NCI-H2029 treated with DMSO at 0.1 percent for 48 hours (cell line): ENCODE measurements around the gene WRAP53.

Experiments used
- DNase-seq: peaks from one replicate; lab custom pipeline; 2025; lab: John Stamatoyannopoulos, UW

WRAP53 gene

DNA sequence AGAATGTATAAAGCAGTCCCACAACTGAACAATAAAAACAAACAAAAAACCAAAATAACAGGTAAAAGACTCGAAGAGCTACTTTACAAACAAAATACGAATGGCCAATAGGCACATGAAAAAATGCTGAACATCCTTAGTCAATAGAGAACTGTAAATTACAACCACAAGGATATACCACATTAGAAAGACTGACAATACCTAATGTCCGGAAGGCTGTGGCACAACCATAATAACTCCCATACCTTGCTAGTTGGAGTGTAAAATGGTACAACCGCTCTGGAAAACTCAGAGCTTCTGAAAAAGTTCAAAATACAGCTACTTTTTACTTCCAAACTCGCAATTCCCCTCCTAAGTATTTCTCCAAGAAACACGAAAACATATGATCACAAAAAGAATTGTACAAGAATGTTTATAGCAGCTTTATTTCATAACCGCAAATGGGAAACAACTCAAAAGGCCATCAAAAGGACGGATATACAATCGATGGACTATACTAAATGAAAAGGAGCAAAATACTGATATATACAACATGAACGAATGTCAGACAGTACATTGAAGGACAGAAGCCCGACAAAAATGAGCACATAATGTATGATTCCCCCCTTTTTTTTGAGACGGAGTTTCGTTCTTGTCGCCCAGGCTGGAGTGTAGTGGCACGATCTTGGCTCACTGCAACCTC lies 3.3 kb upstream of the WRAP53 start:
- DNase-seq = no peak

DNA sequence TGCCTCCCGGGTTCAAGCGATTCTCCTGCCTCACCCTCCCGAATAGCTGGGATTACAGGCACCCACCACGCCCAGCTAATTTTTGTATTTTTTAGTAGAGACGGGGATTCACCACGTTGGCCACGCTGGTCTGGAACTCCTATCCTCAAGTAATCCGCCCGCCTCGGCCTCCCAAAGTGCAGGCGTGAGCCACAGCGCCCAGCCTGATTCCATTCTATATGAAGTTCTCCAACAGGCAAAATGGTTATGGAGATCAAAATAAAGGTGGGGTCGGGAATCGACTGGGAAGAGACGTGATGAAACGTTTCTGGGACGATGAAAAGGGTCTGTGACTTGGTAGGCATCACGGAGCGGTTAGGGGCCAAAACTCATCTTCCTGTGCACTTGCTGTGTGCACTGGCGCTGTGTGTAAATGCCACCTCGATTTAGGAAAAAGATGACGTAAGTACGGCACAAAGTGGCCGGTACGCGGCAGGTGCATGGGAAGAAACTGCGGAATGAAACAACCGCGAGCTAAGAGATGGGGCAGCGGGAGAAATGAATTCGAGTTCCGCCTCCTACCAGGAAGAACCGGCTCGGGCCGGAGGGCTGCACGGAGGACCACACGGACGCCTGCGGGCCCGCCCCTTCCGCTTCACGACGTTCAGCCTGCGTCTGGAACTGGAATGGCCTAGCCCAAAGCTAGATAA lies 2.6 kb upstream of the WRAP53 start:
- DNase-seq = peak; percentile 70

DNA sequence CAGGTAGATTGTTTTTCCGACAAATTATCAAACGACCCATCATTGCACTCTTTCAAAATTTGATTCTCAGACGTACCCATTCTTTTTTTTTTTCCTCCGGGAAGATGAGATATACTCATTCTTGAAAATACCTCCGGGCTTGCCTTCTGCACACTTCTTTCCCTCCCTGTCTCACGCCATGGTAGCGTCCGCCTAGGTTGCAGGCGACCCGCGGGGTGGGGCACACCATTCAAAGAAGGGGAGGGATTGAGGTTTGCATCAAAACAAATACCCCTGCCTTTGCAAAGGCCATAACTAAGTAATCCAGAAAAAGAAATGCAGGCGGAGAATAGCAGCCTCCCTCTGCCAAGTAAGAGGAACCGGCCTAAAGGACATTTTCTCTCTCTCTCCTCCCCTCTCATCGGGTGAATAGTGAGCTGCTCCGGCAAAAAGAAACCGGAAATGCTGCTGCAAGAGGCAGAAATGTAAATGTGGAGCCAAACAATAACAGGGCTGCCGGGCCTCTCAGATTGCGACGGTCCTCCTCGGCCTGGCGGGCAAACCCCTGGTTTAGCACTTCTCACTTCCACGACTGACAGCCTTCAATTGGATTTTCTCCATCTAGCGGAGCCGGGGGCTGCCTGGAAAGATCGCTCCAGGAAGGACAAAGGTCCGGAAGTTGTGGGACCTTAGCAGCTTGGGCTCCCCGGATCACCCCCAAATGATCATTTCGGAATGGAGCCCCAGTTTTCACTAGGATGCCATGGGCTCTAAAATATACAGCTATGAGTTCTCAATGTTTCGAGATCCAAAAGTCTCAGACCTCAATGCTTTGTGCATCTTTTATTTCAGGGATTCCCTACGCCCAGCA lies 1.8 kb upstream of the WRAP53 start:
- DNase-seq = peak; percentile 42

DNA sequence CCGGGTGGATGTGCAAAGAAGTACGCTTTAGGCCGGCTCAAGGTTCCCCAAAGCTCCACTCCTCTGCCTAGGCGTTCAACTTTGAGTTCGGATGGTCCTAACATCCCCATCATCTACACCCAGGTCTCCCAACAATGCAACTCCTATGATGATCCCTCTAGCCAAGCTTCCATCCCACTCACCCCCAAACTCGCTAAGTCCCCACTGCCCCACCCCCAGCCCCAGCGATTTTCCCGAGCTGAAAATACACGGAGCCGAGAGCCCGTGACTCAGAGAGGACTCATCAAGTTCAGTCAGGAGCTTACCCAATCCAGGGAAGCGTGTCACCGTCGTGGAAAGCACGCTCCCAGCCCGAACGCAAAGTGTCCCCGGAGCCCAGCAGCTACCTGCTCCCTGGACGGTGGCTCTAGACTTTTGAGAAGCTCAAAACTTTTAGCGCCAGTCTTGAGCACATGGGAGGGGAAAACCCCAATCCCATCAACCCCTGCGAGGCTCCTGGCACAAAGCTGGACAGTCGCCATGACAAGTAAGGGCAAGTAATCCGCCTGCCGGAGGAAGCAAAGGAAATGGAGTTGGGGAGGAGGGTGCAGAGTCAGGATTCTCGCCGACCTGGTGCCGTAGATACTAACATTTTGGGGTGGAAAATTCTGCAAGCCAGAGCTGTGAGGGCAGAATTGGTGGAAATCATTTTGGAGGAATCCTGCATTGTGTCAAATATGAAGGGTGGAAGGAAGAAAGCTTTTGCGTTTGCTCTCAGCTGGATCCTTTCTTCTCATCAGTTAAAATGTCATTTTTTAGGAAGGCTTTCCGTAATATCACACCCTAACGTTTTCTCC lies 987 bp upstream of the WRAP53 start, which contains the start of gene TP53:
TSS of gene TP53 (minus strand) at position 419 of the 836 bp plus-strand sequence. CDS start 10,896 bp downstream, outside the sequence.
- DNase-seq = peak; percentile 55

DNA sequence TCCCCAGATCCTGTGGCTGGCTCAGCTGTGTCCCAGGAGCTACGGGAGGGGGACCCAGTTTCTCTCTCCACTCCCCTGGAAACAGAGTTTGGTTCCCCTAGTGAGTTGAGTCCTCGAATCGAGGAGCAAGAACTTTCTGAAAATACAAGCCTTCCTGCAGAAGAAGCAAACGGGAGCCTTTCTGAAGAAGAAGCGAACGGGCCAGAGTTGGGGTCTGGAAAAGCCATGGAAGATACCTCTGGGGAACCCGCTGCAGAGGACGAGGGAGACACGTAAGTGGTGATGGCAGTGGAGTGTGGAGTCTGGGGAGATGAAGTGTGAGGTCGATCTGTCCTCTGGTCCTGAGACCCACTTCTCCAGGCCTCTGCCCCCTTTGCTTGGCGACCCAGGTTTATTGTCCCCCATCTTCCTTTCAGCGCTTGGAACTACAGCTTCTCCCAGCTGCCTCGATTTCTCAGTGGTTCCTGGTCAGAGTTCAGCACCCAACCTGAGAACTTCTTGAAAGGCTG lies 585 bp downstream of the WRAP53 start:
- DNase-seq = no peak

DNA sequence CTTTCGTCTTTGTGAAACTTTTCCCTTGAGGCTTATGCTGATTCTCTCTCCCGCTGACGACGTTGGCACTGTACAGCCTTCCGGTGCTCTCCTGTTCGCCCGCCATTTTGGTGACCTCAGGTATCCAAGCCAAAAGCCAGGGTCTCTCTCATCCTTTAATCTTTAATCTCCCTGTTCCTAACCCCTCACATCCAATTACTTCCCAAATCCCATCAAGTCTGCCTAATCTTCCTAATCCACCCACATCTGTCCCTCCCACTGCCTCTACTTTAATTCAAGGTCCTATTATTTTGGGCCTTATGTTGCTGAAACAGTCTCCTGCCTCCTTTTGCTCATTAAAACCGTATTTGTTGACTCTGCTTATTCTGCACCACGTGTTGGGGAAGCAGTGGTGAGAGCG lies 7.3 kb downstream of the WRAP53 start:
- DNase-seq = no peak

DNA sequence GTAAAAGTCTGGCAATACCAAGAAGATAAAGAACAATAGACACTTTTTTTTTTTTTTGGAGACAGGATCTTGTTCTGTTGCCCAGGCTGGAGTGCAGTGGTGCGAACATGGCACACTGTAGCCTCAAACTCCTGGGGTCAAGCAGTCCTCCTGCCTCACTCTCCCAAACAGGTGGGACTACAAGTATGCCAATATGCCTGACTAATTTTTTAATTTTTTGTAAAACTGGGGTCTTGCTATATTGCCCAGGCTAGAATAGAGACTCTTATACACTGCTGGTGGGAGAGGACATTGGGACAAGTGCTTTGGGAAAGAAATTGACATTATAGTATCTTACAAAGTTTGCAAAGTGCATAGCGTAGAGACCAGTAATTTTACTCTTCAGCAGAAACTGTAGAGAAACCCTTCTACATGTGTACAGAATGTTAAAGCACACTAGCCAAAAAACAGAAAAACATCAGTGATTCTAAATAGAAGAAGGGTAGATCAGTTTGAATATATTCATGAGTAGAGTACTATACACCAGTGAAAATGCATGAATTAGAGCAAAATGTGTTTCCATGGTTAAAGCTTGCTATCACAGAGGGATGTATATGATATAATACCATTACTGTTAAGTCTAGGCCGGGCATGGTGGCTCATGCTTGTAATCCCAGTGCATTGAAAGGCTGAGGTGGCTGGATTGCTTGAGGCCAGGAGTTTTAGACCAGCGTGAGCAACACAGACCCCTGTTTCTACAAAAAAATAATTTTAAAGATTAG lies 9.7 kb downstream of the WRAP53 start:
- no peak for DNase-seq

DNA sequence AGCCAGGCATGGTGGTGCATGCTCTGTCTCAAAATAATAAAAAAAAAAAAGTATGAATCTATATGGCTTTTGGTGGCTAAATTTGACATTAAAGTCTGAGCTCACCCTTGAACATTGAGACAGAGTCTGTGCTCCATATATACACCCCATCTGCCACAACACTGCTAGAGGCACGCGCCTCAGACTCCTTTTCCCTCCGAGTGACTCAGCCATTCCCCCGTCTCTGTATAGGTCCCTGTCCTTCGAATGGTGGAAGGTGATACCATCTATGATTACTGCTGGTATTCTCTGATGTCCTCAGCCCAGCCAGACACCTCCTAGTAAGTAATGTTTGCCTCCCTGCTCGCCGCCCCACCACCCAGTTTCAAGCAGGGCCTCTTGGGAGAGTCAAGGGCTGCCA lies 12.2 kb downstream of the WRAP53 start:
- no peak for DNase-seq

DNA sequence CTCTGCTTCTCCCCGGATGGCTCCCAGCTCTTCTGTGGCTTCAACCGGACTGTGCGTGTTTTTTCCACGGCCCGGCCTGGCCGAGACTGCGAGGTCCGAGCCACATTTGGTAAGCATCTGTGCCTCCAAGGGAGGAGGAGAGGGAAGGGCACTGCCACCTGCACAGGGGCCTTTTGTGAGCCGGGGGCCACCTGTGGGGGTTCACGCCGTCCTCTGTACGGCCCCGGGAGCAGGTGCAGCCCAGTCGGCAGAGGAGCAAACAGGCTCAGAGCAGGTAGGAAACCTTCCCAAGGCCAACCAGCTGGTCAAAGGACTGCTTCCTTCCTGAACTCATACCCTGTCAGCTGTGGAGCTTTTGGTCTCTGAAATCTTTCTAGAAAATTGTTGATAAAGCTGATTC lies 13.4 kb downstream of the WRAP53 start:
- no peak for DNase-seq

DNA sequence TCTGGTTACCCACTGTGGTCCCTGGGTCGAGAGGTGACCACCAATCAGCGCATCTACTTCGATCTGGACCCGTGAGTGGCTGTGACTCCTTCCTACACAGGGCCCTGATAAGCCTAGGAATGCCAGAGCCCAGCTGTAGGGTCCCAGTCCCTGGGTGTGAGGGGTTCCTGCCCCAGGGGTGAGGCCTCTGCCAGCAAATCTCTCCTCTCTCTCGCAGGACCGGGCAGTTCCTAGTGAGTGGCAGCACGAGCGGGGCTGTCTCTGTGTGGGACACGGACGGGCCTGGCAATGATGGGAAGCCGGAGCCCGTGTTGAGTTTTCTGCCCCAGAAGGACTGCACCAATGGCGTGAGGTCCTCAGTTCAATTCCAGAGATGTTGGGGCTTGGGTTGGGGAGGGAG lies 14.5 kb downstream of the WRAP53 start:
- no peak for DNase-seq

DNA sequence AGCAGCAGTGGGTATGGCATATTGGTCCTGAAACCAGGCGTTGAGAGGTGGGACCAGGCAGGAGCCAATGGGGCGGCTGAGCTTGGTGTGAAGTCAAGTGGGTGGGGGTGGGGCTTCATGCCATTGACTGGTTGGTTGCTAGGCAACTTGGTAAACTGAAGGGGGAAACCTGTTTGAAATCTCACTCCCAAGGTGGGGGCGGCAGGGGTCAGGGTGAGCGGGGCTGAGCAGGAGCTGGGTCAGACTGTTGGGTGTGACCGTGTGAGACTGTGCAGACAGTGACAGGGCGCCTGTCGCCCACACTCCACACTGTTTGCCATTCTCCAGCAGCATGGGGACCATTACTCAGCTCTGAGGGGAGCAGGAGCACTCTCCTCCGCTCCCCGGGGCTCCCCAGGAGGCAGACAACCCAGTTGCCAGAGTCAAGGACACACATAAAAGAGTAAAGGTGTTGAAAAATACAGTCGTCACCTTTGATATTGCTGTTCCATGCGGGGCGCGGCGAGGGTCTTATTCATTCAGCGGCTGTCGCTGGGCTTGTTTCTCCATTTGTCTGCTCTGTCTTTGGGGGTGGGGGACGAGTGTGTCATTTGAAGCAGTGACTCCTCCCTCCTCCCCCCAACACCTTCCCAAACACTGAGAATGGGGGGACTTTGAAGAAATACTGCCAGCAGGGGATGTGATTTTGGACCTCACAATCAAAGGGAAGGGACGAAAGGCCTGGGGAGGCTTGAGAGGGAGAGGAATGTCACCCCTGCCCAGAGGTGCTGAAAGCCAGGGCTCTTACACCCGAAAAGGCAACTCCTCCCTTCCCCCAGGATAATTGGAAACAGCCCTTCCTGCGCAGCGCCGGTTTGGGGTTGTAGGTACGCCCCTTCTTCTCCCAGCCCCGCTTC lies 15.6 kb downstream of the WRAP53 start:
- DNase-seq = no peak

DNA sequence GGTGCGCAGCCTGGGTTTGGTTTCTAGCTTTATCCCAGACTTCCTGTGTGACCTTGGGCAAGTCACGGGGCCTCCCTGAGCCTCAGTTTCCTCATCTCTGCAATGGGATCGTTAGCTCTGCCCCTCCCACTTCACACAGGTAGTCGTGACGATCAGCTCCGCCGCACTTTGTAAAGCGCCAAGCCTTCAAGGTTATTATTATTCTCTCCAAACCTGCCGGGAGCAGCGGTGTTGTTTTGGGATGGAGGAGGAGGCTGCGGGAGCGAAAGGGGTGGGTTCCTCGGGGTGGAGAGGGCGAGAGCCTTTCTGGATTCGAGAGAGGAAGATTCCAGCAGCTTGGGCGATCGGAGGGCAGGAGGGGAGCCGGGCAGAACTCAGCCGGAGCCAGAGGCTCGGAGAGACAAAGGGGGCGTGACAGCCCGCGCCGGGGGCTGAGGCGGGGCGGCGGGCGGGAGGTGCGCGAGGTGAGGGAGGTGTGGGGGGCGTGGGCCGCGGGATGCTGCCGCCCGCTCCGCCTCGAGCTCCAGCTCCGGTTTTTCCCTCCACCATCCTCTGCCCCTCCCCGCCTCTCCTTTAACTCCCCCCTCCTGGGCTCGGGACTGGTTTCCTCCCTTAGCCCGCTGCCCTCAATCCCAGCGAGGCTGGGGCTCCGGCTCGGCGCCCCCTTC lies 16.5 kb downstream of the WRAP53 start, which contains the start of gene EFNB3:
TSS of gene EFNB3 (plus strand) at position 602 of the 668 bp plus-strand sequence. CDS start 397 bp downstream, outside the sequence.
- no peak for DNase-seq

DNA sequence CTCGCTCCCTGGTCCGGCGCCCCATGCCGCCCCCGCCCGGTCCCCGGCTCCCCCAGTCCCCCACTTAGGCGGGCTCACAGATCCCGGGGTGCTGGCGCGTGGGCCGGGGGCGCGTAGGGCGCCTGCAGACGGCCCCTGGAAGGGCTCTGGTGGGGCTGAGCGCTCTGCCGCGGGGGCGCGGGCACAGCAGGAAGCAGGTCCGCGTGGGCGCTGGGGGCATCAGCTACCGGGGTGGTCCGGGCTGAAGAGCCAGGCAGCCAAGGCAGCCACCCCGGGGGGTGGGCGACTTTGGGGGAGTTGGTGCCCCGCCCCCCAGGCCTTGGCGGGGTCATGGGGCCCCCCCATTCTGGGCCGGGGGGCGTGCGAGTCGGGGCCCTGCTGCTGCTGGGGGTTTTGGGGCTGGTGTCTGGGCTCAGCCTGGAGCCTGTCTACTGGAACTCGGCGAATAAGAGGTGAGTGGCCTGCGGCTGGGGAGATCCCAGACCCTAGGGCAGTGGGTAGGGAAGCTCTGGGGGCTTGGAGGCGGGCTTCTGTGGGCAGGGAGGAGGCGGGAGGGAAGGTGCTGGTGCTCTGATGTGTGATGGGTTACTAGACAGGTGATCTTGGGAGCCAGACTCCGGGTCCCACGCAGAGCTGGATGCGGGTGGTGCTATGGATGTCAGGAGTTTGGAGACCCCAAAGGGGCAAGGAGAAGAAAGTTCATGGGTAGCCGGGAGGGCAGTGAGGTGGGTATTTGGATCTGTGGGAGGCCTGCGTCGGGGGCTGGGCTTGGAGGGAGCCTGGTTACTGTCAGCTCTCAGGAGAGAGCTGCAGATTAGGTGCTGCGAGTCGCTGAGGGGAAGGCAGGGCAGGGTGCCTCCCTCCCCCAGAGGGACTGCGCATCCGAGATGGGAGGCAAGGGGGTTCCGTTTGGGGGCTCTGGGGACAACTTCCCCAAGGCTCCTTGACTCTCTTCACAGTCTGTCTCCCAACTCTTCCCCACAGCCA lies 17.3 kb downstream of the WRAP53 start:
- no peak for DNase-seq

DNA sequence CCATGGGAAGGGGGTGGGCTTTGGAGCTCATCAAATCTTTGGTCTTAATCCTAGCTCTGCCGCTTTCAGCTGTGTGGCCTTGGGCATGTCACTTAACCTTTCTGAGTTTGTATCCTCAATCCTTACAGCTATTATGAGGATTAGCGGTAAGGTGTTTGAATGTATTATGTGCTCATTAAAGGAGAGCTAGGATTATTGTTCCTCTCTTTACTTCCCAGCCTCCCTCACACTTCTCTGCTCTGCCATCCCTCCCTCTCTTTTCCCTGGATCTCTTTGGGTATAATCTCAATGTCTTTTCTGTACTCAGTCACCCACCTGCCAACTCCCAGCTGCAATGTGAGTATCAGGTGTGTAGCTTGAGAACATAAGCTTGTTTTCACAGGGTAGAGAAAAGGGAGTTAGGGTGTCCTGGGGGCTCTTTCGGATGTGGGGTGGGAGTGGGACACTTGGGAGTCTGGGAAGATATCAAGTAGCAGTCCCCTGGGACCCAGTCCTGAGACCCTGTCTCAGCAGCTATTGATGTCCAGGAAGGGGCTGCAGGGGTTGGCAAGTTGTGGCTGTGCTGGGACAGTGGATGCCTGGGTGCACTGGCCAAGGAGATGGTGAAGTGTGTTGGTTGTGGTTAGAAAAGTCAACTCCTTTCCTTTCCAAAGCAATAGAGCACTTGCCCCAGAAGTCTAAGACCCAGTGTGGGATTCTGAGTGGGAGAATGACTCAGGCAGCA lies 18.5 kb downstream of the WRAP53 start:
- DNase-seq = no peak

DNA sequence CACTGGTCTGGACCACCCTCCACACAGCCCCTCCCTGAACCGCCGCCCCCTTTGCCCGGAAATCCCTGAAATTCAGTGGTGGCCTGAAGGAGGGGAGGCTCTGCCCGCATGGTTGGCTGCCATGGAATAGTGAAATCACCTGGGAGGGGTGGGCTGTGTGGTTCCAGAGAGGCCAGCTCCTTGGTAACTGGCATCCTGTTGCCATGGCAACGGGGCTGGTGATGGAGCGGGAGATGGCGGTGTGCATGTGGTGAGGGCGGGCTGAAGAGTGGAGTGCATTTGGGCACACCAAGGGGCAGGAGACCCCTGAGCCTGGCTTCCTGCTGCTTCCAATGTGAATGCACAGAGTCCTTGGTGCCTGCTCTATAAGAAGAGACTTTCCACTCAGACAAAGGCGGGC lies 19.2 kb downstream of the WRAP53 start:
- DNase-seq = no peak

DNA sequence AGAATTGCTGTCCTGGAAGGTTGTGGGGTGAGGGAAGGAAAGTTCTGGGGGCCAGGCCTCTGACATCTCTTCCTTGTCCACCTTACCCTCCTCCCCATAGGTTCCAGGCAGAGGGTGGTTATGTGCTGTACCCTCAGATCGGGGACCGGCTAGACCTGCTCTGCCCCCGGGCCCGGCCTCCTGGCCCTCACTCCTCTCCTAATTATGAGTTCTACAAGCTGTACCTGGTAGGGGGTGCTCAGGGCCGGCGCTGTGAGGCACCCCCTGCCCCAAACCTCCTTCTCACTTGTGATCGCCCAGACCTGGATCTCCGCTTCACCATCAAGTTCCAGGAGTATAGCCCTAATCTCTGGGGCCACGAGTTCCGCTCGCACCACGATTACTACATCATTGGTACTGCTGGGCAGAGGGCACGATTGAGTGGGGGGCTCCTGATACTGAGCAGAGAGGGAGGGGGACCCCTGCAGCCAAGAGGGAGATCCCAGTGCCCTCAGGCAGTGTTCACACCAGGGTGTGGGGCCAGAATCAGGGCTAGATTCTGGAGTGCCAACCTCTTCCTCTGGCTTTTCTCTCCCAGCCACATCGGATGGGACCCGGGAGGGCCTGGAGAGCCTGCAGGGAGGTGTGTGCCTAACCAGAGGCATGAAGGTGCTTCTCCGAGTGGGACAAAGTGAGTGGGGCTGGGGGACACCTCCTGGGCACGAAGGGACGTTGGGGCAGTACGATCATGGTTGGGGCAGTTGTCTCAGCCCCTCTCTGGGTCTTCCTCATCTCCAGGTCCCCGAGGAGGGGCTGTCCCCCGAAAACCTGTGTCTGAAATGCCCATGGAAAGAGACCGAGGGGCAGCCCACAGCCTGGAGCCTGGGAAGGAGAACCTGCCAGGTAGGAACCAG lies 19.8 kb downstream of the WRAP53 start:
- no peak for DNase-seq
